Astrocyte (in vitro differentiated cells and primary cell): Measurements from ENCODE around the gene RAB11FIP3. TPM values are rescaled to one million over a fixed set of nuclear protein-coding genes. Genes with fewer than 3 reads are reported as not detected.

Experiments
- DNase-seq: peaks from one replicate; pipeline ENCODE4 v3.0.0-alpha.2; 2010; ENCODE audit warnings: low read depth
- FAIRE-seq: peaks from 2 replicates; lab custom pipeline; 2011; peaks lifted over from hg19 to GRCh38; lab: Jason Lieb, UNC
- H2AFZ ChIP-seq: 2 replicates; pipeline ENCODE4 v1.6.0; 2012; ENCODE audit warnings: low read depth, low read length, inconsistent platforms
- H3K27ac ChIP-seq: 2 replicates; pipeline ENCODE4 v1.5.1; 2011; ENCODE audit warnings: low read depth, low read length, inconsistent platforms
- H3K27me3 ChIP-seq: 2 replicates; pipeline ENCODE4 v1.6.0; 2011; ENCODE audit warnings: low read length, inconsistent platforms; ENCODE audit not compliant: insufficient read depth
- H3K36me3 ChIP-seq: 2 replicates; pipeline ENCODE4 v1.5.1; 2011; ENCODE audit warnings: low read length, inconsistent platforms; ENCODE audit not compliant: insufficient read depth
- H3K4me1 ChIP-seq: 2 replicates; pipeline ENCODE4 v1.5.1; 2011; ENCODE audit warnings: low read length, inconsistent platforms; ENCODE audit not compliant: insufficient read depth
- H3K4me2 ChIP-seq: 2 replicates; pipeline ENCODE4 v1.6.0; 2012; ENCODE audit warnings: low read length, inconsistent platforms
- H3K4me3 ChIP-seq: 2 replicates; pipeline ENCODE4 v1.5.1; 2011; ENCODE audit warnings: low read depth, mild to moderate bottlenecking, low read length, inconsistent platforms; ENCODE audit not compliant: insufficient read depth
- H3K79me2 ChIP-seq: 2 replicates; pipeline ENCODE4 v1.6.0; 2012; ENCODE audit warnings: mild to moderate bottlenecking, low read length, inconsistent platforms; ENCODE audit not compliant: insufficient read depth
- H3K9ac ChIP-seq: 2 replicates; pipeline ENCODE4 v1.6.0; 2012; ENCODE audit warnings: mild to moderate bottlenecking, low read length, inconsistent platforms
- H3K9me3 ChIP-seq: 2 replicates; pipeline ENCODE4 v1.5.1; 2012; ENCODE audit warnings: low read depth, mild to moderate bottlenecking, low read length, inconsistent platforms; ENCODE audit not compliant: insufficient read depth
- H4K20me1 ChIP-seq: 2 replicates; pipeline ENCODE4 v1.6.0; 2012; ENCODE audit warnings: low read length, inconsistent platforms; ENCODE audit not compliant: insufficient read depth
- H3K27ac Mint-ChIP-seq: one replicate; pipeline ENCODE4 v1.8.0; 2021; ENCODE audit warnings: mild to moderate bottlenecking, mixed read lengths; ENCODE audit not compliant: unreplicated experiment
- H3K27me3 Mint-ChIP-seq: one replicate; pipeline ENCODE4 v1.8.0; 2021; ENCODE audit warnings: low read depth, mixed read lengths; ENCODE audit not compliant: unreplicated experiment
- H3K36me3 Mint-ChIP-seq: one replicate; pipeline ENCODE4 v1.8.0; 2021; ENCODE audit warnings: low read depth, mixed read lengths; ENCODE audit not compliant: unreplicated experiment
- H3K4me1 Mint-ChIP-seq: one replicate; pipeline ENCODE4 v1.8.0; 2021; ENCODE audit warnings: low read depth, mixed read lengths; ENCODE audit not compliant: unreplicated experiment
- H3K4me3 Mint-ChIP-seq: one replicate; pipeline ENCODE4 v1.8.0; 2021; ENCODE audit warnings: mild to moderate bottlenecking, moderate library complexity, mixed read lengths; ENCODE audit not compliant: unreplicated experiment
- H3K9me3 Mint-ChIP-seq: one replicate; pipeline ENCODE4 v1.8.0; 2021; ENCODE audit warnings: mild to moderate bottlenecking, mixed read lengths; ENCODE audit not compliant: unreplicated experiment
- EZH2 ChIP-seq: IDR thresholded peaks from 2 replicates; pipeline ENCODE4 v1.6.1; 2012; ENCODE audit warnings: mild to moderate bottlenecking, low read length, inconsistent platforms; ENCODE audit not compliant: insufficient read depth
- total RNA-seq: library from RNA; stranded (reverse); gene quantifications from 2 replicates; pipeline ENCODE4 v1.2.1, GENCODE V29; 2021
- TF ChIP-seq, protein P1 (sequence below): IDR thresholded peaks from 2 replicates; pipeline ENCODE4 v1.5.1; 2011; ENCODE audit warnings: low read depth, mild to moderate bottlenecking, inconsistent platforms, low read length, moderate library complexity; ENCODE audit not compliant: insufficient read depth

RAB11FIP3 gene
- total RNA-seq, 1 donor from 2014 or later: 21.2 TPM

DNA sequence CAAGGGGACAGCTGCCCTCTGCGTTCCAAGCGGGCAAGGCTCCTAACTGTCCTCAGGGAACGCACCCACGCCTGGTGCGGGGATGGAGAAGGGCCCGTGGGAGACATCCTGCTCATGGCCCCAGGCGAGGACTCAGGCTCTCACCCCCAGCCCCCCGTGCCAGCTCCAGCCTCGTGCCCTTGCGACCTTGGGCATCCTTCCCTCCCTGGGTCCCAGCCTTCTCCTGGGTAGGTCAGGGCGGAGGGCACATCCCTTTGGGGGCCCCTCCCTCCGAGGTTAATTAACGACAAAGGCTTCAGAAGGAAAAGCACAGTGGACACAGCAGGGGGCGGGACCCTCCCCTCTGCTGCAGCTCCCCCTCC, 46.6 kb upstream of the RAB11FIP3 start:
- no peaks in the 10 kb centered on the region for H3K27me3 Mint-ChIP-seq
- no peak overlapping the region for H3K4me3 ChIP-seq

GRCh38 chr16:379183-379960, 46.1 kb upstream of the RAB11FIP3 start:
- H3K79me2 ChIP-seq: peaks cover 25% of the 10 kb centered on the region

More for the DNA sequence above, 46.6 kb upstream of the RAB11FIP3 start:
- no peak overlapping the region for H3K4me2 ChIP-seq
- DNase-seq (no peak), FAIRE-seq (no peak)
- H2AFZ ChIP-seq: no peak overlapping the region
- no peak overlapping the region for H3K4me3 Mint-ChIP-seq
- peaks cover 12% of the 10 kb centered on the region for H3K4me1 ChIP-seq
- TF ChIP-seq, protein P1, sequence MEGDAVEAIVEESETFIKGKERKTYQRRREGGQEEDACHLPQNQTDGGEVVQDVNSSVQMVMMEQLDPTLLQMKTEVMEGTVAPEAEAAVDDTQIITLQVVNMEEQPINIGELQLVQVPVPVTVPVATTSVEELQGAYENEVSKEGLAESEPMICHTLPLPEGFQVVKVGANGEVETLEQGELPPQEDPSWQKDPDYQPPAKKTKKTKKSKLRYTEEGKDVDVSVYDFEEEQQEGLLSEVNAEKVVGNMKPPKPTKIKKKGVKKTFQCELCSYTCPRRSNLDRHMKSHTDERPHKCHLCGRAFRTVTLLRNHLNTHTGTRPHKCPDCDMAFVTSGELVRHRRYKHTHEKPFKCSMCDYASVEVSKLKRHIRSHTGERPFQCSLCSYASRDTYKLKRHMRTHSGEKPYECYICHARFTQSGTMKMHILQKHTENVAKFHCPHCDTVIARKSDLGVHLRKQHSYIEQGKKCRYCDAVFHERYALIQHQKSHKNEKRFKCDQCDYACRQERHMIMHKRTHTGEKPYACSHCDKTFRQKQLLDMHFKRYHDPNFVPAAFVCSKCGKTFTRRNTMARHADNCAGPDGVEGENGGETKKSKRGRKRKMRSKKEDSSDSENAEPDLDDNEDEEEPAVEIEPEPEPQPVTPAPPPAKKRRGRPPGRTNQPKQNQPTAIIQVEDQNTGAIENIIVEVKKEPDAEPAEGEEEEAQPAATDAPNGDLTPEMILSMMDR: no peak
- TF ChIP-seq EZH2: no peak
- no peak overlapping the region for H3K9ac ChIP-seq
- H3K36me3 ChIP-seq: no peaks in the 10 kb centered on the region
- H3K36me3 Mint-ChIP-seq: no peaks in the 10 kb centered on the region
- H4K20me1 ChIP-seq: peaks cover 30% of the 10 kb centered on the region
- no peak overlapping the region for H3K27ac Mint-ChIP-seq
- H3K27ac ChIP-seq: no peak overlapping the region
- peaks cover 11% of the 10 kb centered on the region for H3K4me1 Mint-ChIP-seq
- no peaks in the 10 kb centered on the region for H3K9me3 Mint-ChIP-seq
- H3K79me2 ChIP-seq: peaks cover 25% of the 10 kb centered on the region
- no peaks in the 10 kb centered on the region for H3K27me3 ChIP-seq
- no peaks in the 10 kb centered on the region for H3K9me3 ChIP-seq

More at GRCh38 chr16:379183-379960, 46.1 kb upstream of the RAB11FIP3 start:
- Histone ChIP-seq H3K36me3 (no peaks in the 10 kb centered on the region), H3K4me1 (peaks cover 12% of the 10 kb centered on the region), H3K4me3 (no peak overlapping the region), H3K27me3 (no peaks in the 10 kb centered on the region), H2AFZ (no peak overlapping the region), H4K20me1 (peaks cover 30% of the 10 kb centered on the region), H3K27ac (no peak overlapping the region), H3K9ac (no peak overlapping the region), H3K9me3 (no peaks in the 10 kb centered on the region), H3K4me2 (no peak overlapping the region)
- FAIRE-seq (no peak), DNase-seq (no peak)
- Mint-ChIP-seq H3K4me1 (peaks cover 15% of the 10 kb centered on the region), H3K9me3 (no peaks in the 10 kb centered on the region), H3K27ac (no peak overlapping the region), H3K36me3 (no peaks in the 10 kb centered on the region), H3K4me3 (peak overlapping the region; percentile 84), H3K27me3 (no peaks in the 10 kb centered on the region)
- TF ChIP-seq, protein P1: no peak
- no peak for TF ChIP-seq EZH2
